GM21529 (cell line): ENCODE results near the gene NET1.
"Not testable (repeated sequence)": the region's sequence is repeated elsewhere in the genome, so short reads cannot be mapped to it uniquely, and the experiment has no call there.

Experiments used
- ATAC-seq: cut with Tn5 transposase; IDR thresholded peaks from one replicate; pipeline ENCODE4 v1.9.1; 2021; ENCODE audit not compliant: unreplicated experiment

NET1 gene

GRCh38 chr10:5396556-5397300 is 15.6 kb upstream of the NET1 start:
- no peak for ATAC-seq

GRCh38 chr10:5399332-5399731 is 13.0 kb upstream of the NET1 start:
- no peak for ATAC-seq

- ATAC-seq, result no peak
These were observed 11.7 kb upstream of the NET1 start for GRCh38 chr10:5400468-5401240.

DNA sequence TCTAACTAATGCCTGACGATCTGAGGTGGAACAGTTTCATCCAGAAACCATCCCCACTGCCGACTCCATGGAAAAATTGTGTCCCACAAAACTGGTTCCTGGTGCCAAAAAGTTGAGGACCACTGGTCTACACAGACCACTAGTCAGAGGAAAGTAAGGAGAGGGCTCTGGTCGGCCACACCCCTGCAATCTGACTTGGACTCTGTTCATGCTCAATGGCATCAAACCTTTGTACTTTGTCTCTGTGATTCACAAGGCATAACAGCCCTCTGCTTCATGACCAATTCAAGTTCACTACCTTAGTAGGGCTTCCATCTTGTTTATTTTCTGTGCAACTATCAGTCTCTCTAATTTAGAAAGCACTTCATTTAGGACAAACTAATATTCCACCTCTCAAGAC is 9.6 kb upstream of the NET1 start:
- no peak for ATAC-seq

DNA sequence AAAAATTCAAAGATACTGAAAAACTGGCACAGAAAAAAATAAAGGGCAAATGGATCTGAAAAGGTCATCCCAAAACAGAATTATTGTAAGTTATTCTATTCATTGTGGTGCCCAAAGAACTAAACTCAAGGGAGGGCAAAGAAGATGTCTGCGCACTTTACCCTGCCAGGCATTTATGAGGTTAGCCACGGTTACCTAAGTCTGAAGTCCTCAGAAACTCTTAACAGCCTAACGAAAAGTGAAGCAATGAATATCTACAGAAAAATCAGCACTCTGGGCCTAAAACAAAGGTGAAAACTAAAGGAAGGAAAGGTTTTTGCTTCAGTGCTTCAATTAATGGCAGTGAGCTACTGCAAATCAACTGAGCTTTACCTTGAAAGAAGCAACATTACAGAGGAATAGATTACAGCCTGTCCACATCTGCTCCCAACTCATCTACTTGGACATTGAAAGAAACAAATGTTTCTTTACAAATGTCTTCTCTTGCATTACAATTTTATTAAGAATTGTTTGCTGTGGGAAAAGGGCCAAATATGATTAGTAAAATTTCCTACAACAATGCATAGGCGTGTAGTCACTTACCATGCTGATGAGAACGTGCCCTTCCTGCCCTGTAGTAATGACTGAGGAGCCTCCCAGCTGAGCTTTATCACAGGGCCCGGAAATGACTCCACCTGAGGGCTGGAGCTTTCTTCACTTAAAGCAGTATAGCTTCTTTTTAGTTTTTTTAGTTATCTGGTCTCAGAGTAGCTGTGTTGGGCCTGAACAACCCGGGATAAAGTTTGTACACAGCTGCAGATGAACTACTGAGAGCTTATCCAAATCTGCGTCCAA is 7.9 kb upstream of the NET1 start, which contains the start of gene TUBAL3:
Gene TUBAL3, minus strand, starts transcription at position 621 of the 834 bp plus-strand sequence. Its CDS starts 36 bp downstream, at position 585.
- no peak for ATAC-seq

DNA sequence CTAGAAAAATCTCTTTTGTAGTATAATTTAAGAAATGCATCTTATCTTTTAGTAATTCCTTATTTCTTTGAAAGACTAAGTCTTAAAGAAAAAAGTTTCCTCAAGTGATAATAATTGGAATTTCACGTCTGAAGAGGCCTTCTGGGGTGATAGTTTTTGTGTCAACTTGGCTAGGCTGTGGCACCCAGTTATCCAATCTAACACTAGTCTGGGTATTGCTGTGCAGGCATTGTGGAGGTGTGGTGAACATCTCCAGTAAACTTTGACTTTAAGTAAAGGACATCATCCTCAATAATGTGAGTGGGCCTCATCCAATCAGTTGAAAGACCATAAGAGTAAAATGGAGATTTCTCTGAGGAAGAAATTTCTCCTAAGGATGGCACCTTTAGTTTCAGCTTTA is 5.4 kb upstream of the NET1 start:
- ATAC-seq, result no peak

- not testable (repeated sequence) for ATAC-seq
These were observed 1.6 kb upstream of the NET1 start for GRCh38 chr10:5410787-5411186.

DNA sequence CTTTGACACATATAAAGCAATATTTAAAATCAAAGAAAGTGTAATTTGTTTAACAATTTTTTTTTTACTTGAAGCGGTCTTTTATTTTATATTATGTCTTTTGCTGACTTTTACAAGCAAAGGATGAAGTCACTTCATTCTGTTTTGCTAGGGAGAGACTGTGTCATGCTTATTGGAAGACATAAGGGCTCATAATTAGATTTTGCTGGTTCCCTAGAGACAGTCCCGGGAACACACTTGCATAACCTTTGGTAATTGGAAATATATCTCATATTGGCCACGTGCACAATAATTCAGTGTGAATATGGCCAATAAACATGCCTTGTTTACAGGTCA is 448 bp upstream of the NET1 start:
- ATAC-seq, result no peak

- ATAC-seq, result no peak
These were observed 918 bp downstream of the NET1 start for GRCh38 chr10:5413012-5413938.

GRCh38 chr10:5416981-5417380 is 4.6 kb downstream of the NET1 start:
- no peak for ATAC-seq

- ATAC-seq, result no peak
These were observed 6.2 kb downstream of the NET1 start for GRCh38 chr10:5418584-5418983.

GRCh38 chr10:5419466-5420094 is 7.2 kb downstream of the NET1 start:
- no peak for ATAC-seq

DNA sequence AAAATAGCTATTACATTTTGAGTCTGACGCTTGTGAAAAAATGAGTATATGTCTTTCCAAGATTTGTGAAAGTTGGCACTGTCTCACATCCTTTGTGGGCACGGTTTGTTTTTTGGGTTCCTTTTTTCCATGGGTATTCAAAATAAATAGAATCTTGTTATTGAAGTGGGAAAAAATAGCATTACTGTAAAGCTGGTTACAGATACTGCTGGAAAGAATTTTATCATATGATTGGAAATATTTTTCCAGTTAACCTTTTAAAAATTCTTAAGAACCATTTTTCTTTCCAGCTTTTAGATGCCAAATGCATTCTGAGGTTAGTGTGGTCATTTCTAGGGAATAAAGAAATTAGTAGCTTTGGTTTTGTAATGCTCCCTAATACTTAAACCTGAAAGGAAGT is 11.4 kb downstream of the NET1 start:
- no peak for ATAC-seq

DNA sequence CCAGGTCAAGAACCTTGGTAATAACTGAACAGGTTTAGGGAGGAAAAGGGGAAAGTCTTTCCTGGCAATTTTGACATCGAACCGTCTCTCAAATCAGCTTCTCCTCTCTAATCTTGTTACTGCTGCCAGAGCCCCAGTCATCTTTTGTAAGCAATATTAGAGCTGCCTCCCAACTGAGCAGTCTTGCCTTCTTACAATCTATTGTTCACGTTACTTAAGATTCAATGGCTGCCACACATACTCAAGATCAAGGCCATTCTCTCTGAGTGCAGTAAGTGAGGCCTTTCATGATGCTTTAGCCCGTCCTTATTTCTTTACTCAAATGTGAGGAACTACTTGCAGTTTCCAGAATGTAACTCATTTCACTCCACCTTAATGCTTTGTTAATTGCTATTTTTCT is 12.4 kb downstream of the NET1 start:
- no peak for ATAC-seq

GRCh38 chr10:5428133-5428532 is 15.8 kb downstream of the NET1 start:
- ATAC-seq, result no peak

DNA sequence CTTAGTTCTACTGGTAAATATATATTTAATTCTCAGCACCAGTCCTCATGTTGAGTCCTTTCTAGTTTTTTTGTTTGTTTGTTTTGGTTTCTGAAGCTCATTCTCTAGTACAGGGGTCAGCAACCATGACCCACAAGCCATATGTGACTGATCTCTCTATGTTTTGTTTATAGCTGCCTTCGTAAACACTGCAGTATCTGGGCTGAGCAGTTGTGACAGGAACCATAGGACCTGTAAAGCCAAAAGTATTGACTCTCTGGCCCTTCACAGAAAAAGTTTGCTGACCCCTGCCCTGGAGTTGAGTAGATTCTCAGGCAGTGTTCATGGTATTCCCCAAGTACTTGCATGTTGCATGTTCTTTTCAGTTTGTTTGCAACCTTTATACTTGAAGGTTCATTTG is 20.8 kb downstream of the NET1 start:
- ATAC-seq, result no peak

DNA sequence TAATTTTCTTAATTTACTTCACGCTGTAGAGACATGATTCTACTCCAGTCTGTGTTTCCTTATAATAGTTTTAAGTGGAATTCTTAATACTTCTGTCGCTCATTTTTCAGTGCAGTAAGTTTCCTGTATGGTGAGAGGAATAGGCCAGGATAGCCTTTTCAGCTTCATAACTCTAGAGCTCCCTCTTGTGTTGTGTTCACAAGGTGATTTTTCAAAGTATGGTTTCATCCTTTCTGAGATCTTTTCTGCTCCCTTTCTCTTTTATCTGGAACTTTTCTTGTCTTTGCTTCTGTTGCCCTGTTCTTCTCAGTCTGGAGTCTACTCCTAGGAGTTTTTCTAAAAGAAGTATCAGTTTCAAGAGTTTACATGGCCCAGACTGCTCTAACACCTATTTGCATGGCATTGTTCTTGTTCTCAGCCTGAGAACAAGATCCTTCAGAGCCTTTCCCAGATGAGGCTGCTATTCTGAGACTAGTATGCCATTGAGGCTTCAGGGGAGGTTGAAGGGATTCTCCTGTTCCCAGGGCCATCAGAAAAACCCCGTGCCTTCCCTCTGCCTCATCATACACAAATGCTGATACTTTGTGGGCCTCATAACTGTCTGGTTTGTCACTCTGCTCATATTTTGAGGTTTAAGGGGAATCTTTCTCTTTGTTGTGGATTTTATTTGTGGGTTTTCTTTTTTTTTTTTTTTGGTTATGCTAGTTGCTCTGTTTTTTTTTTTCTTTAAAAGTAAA is 21.8 kb downstream of the NET1 start:
- peak; percentile 72 for ATAC-seq

- ATAC-seq, result no peak
These were observed 23.0 kb downstream of the NET1 start for GRCh38 chr10:5435328-5435727.

DNA sequence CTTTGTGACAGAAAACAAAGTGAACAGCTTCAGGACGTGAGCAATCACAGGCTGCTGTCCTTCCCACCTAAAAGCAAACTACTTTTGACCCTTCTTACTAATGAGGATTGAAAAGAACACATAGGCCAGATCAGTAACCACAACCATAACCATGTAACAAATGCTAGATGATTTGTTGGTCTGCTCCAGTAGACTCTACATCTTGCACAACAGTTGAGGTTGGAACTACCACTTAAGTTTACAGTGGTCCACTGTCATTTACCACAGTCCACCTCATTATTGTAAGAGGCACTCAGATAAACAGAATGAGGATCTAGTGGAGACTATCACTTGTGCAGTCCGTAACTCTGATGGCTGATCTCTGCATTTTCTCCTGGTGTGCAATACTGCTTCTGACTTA is 27.8 kb downstream of the NET1 start:
- no peak for ATAC-seq
